WTC11 (cell line): ENCODE measurements around the gene PAIP2B. TPM values are rescaled to one million over a fixed set of nuclear protein-coding genes. Genes with fewer than 3 reads are reported as not detected.
A peak's percentile ranks its signal among the peaks of the same experiment; 100 is the strongest.
"Not testable (repeated sequence)": the region's sequence is repeated elsewhere in the genome, so short reads cannot be mapped to it uniquely, and the experiment has no call there.

ENCODE experiments used
- ATAC-seq: fragments of 200-7000 bp; cut with Tn5 transposase; 2 replicates; pipeline ENCODE4 v1.10.0; 2021; ENCODE audit warnings: mild to moderate bottlenecking, moderate library complexity
- CTCF ChIA-PET: fragments of 300-600 bp; sonication (Branson Sonifier 250); formaldehyde crosslinking; loops from one replicate; lab custom pipeline; 2021; ENCODE audit warnings: antibody characterized with exemption; lab: Charles Lee
- POLR2A ChIA-PET: fragments of 350-600 bp; sonication (Branson Sonifier 250); formaldehyde crosslinking; loops from one replicate; lab custom pipeline; 2021; ENCODE audit warnings: antibody characterized with exemption; lab: Charles Lee
- DNase-seq: peaks from one replicate; pipeline ENCODE4 v3.0.0; 2021; ENCODE audit warnings: low spot score
- H3K27ac Mint-ChIP-seq: 2 replicates; pipeline ENCODE4 v1.8.0; 2021; ENCODE audit warnings: mixed read lengths
- H3K27me3 Mint-ChIP-seq: 2 replicates; pipeline ENCODE4 v1.8.0; 2021; ENCODE audit warnings: low read depth, mild to moderate bottlenecking, moderate library complexity, mixed read lengths
- H3K36me3 Mint-ChIP-seq: 2 replicates; pipeline ENCODE4 v1.8.0; 2021; ENCODE audit warnings: mixed read lengths
- H3K4me1 Mint-ChIP-seq: 2 replicates; pipeline ENCODE4 v1.8.0; 2022; ENCODE audit warnings: mixed read lengths
- H3K4me3 Mint-ChIP-seq: 2 replicates; pipeline ENCODE4 v1.8.0; 2021; ENCODE audit warnings: mild to moderate bottlenecking, moderate library complexity, mixed read lengths
- H3K9me3 Mint-ChIP-seq: 2 replicates; pipeline ENCODE4 v1.8.0; 2021; ENCODE audit warnings: mixed read lengths
- CTCF ChIP-seq: fragments of 200-600 bp; IDR thresholded peaks from 2 replicates; pipeline ENCODE4 v1.8.0; 2022; ENCODE audit warnings: antibody characterized with exemption
- HMGA2 ChIP-seq: fragments of 250-450 bp; sonication (Bioruptor Pico); IDR thresholded peaks from 2 replicates; pipeline ENCODE4 v1.4.0; 2021; ENCODE audit warnings: mild to moderate bottlenecking, moderate library complexity
- IRF1 ChIP-seq: sonication (generic); formaldehyde crosslinking; IDR thresholded peaks from 2 replicates; pipeline ENCODE4 v1.8.0; 2023; ENCODE audit warnings: missing genetic modification reagents
- JUN ChIP-seq: sonication (generic); formaldehyde crosslinking; IDR thresholded peaks from 2 replicates; pipeline ENCODE4 v1.8.0; 2023; ENCODE audit warnings: mild to moderate bottlenecking, missing genetic modification reagents
- TEAD4 ChIP-seq: sonication (generic); formaldehyde crosslinking; IDR thresholded peaks from 2 replicates; pipeline ENCODE4 v1.8.0; 2022; ENCODE audit warnings: mild to moderate bottlenecking, missing genetic modification reagents
- ZNF138 ChIP-seq: sonication (generic); formaldehyde crosslinking; conservative IDR thresholded peaks from 2 replicates; pipeline ENCODE4 v1.8.1; 2022; ENCODE audit warnings: mild to moderate bottlenecking, moderate library complexity, missing genetic modification reagents
- ZNF219 ChIP-seq: sonication (generic); formaldehyde crosslinking; IDR thresholded peaks from 2 replicates; pipeline ENCODE4 v1.8.0; 2023; ENCODE audit warnings: missing genetic modification reagents, mild to moderate bottlenecking, borderline replicate concordance
- ZNF232 ChIP-seq: sonication (generic); formaldehyde crosslinking; IDR thresholded peaks from 2 replicates; pipeline ENCODE4 v1.8.0; 2022; ENCODE audit warnings: mild to moderate bottlenecking, missing genetic modification reagents
- ZNF425 ChIP-seq: fragments of 250-450 bp; sonication (Bioruptor Pico); conservative IDR thresholded peaks from 2 replicates; pipeline ENCODE4 v1.9.0; 2021; ENCODE audit warnings: mild to moderate bottlenecking
- ZSCAN18 ChIP-seq: fragments of 250-450 bp; sonication (Bioruptor Pico); IDR thresholded peaks from 2 replicates; pipeline ENCODE4 v2.1.2; 2022; ENCODE audit warnings: mild to moderate bottlenecking, moderate library complexity
- total RNA-seq: library from RNA; stranded (reverse); gene quantifications from 3 replicates; pipeline ENCODE4 v1.2.3, GENCODE V29; 2021
- TF ChIP-seq, protein P1 (sequence below): sonication (generic); formaldehyde crosslinking; IDR thresholded peaks from 2 replicates; pipeline ENCODE4 v1.8.0; 2022; ENCODE audit warnings: missing genetic modification reagents

PAIP2B gene
- total RNA-seq, 1 experiment from 2014 or later, result 19.3 TPM

DNA sequence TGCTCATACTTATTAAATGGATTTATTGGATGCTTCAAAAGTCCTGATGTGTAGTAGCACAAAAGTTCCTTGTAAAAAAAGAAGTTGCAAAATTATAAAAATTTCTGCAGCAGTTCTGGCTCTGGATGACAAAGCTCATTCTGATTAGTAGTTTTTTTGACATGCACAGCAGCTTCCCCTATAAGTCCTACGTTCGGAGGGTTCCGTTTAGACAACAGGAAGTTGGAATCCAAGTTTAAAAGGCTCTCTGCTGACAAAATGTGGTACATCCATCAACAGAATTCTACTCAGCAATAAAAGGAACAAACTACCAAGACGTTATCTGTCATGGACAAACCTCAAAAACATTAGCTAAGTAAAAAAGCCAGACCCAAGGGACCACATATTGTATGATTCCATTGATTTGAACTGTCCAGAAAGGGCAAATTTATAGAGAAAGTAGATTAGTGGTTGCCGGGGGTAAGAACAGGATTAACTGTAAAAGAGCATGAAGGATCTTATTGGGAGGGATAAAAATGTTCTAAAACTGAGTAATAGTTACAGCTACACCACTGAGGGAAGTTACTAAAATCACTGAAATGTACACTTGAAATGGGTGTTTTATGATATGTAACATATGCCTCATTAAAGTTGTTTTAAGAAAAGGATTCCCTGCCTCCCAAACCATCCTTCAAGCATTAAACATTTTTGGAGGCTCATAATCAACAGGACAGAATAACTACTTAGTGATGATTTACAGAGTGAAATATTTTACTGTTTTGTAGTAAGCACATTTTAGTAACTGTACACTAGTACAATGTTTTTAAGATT, 43.4 kb downstream of the PAIP2B start:
- H3K4me1 Mint-ChIP-seq, result peaks cover 54% of the 10 kb centered on the region
- H3K36me3 Mint-ChIP-seq, H3K4me3 Mint-ChIP-seq, ATAC-seq, H3K27ac Mint-ChIP-seq, DNase-seq, H3K27me3 Mint-ChIP-seq, POLR2A ChIA-PET, H3K9me3 Mint-ChIP-seq: not testable (repeated sequence)
- CTCF ChIA-PET, result interaction anchor here (0.9 kb wide), 1 partner anchor 27 kb away, joined by 4 read pairs; no protein-coding TSS in a partner anchor

DNA sequence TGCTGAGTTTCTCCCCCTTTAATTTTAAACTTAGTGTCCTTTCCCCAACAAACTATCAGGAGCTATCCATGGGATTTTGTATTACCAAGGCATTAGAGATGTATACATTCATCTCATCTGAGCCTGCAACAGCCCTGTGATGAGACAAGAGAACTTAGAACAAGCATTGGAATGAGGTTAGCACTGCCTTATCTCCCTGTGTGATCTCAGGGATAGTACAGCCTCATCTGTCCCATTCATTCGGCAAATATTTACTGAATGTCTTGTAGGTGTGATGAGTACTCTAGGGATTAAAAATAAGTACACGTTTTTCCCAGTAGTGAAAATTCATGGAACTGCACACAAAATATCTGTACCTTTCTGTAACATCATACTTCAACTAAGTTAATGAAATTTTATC, 45.6 kb downstream of the PAIP2B start:
- Mint-ChIP-seq H3K4me3 (no peak overlapping the region), H3K36me3 (no peaks in the 10 kb centered on the region), H3K27ac (no peak overlapping the region), H3K27me3 (no peaks in the 10 kb centered on the region), H3K4me1 (peaks cover 46% of the 10 kb centered on the region), H3K9me3 (no peaks in the 10 kb centered on the region)
- ChIA-PET POLR2A (no interaction called here), CTCF (interaction anchor here (0.6 kb wide), 1 partner anchor 349 kb away, joined by 3 read pairs; no protein-coding TSS in a partner anchor)
- ATAC-seq (no peak), DNase-seq (no peak)
- TF ChIP-seq ZSCAN18, result no peak
- TF ChIP-seq ZNF219 (CRISPR knock-in tag), result no peak
- TF ChIP-seq TEAD4 (CRISPR knock-in tag), result no peak
- TF ChIP-seq ZNF138, result no peak

GRCh38 chr2:71178836-71179235, 48.1 kb downstream of the PAIP2B start:
- H3K36me3 Mint-ChIP-seq, H3K27me3 Mint-ChIP-seq, DNase-seq, POLR2A ChIA-PET, H3K9me3 Mint-ChIP-seq, H3K4me3 Mint-ChIP-seq, H3K27ac Mint-ChIP-seq: not testable (repeated sequence)
- H3K4me1 Mint-ChIP-seq, result peaks cover 34% of the 10 kb centered on the region
- CTCF ChIA-PET, result interaction anchor here (1.2 kb wide), 1 partner anchor 23 kb away, joined by 3 read pairs; no protein-coding TSS in a partner anchor
- peak; percentile 21; the same call in 1 of the 2 replicates for ATAC-seq

DNA sequence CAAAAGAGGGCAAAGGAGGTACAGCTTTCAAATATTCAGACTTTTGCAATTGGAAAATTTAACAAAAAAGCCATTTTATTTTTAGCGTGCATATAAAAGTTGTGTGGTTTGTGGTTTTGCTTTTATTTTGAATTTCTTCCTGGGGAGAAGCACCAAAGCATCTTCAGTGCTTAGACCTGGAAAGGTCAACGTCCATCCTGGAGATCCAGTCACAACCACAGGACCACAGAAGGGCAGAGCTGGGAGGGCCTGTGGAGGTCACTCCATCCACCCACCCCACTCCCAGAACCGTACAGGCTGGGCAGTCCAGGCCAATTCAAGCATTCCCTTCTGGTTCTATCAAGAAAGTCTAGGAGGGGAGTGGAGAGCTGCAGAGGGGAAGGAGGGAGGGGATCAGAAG, 52.7 kb downstream of the PAIP2B start:
- no peak overlapping the region for H3K27ac Mint-ChIP-seq
- ATAC-seq (no peak), DNase-seq (no peak)
- H3K4me1 Mint-ChIP-seq, result peaks cover 19% of the 10 kb centered on the region
- no peak for TF ChIP-seq ZNF232 (CRISPR knock-in tag)
- TF ChIP-seq ZNF425 (CRISPR knock-in tag), result no peak
- TF ChIP-seq JUN, result no peak
- no peak for TF ChIP-seq CTCF
- TF ChIP-seq HMGA2 (CRISPR knock-in tag), result no peak
- TF ChIP-seq IRF1 (CRISPR knock-in tag), result no peak
- TF ChIP-seq, protein P1, sequence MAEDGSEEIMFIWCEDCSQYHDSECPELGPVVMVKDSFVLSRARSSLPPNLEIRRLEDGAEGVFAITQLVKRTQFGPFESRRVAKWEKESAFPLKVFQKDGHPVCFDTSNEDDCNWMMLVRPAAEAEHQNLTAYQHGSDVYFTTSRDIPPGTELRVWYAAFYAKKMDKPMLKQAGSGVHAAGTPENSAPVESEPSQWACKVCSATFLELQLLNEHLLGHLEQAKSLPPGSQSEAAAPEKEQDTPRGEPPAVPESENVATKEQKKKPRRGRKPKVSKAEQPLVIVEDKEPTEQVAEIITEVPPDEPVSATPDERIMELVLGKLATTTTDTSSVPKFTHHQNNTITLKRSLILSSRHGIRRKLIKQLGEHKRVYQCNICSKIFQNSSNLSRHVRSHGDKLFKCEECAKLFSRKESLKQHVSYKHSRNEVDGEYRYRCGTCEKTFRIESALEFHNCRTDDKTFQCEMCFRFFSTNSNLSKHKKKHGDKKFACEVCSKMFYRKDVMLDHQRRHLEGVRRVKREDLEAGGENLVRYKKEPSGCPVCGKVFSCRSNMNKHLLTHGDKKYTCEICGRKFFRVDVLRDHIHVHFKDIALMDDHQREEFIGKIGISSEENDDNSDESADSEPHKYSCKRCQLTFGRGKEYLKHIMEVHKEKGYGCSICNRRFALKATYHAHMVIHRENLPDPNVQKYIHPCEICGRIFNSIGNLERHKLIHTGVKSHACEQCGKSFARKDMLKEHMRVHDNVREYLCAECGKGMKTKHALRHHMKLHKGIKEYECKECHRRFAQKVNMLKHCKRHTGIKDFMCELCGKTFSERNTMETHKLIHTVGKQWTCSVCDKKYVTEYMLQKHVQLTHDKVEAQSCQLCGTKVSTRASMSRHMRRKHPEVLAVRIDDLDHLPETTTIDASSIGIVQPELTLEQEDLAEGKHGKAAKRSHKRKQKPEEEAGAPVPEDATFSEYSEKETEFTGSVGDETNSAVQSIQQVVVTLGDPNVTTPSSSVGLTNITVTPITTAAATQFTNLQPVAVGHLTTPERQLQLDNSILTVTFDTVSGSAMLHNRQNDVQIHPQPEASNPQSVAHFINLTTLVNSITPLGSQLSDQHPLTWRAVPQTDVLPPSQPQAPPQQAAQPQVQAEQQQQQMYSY (CRISPR knock-in tag), result no peak
- H3K9me3 Mint-ChIP-seq, result 0 out of 2 replicates have a peak, but pooled peaks cover 3% of the 10 kb centered on the region
- no peaks in the 10 kb centered on the region for H3K36me3 Mint-ChIP-seq
- POLR2A ChIA-PET, result no interaction called here
- H3K27me3 Mint-ChIP-seq, result peaks cover 2% of the 10 kb centered on the region; the same call in 1 of the 2 replicates
- H3K4me3 Mint-ChIP-seq, result no peak overlapping the region
- CTCF ChIA-PET, result interaction anchor here (1.8 kb wide), 1 partner anchor 17 kb away, joined by 8 read pairs; no protein-coding TSS in a partner anchor
